HepG2 (cell line): ENCODE results near the gene GAD1. TPM values are rescaled to one million over a fixed set of nuclear protein-coding genes. Genes with fewer than 3 reads are reported as not detected.

ENCODE experiments used
- ATAC-seq: fragments of 200-7000 bp; cut with Tn5 transposase; 3 replicates; pipeline ENCODE4 v1.9.1; 2020; ENCODE audit warnings: mild to moderate bottlenecking, moderate library complexity
- BruUV-seq: library from RNA; stranded (reverse); fragments of 400-500 nt; replicated peaks from 2 replicates; lab custom pipeline; 2021; lab: Mats Ljungman, UMichigan
- CTCF ChIA-PET: fragments of 300-600 bp; formaldehyde crosslinking; extraction: SDS; loops from one replicate; lab custom pipeline; 2021; ENCODE audit warnings: low total read pairs, inconsistent platforms, low intra/inter-chr PET ratio; lab: Yijun Ruan, JAX
- POLR2A ChIA-PET: fragments of 350-600 bp; sonication (Branson Sonifier 250); formaldehyde crosslinking; loops from one replicate; lab custom pipeline; 2020; ENCODE audit warnings: antibody characterized with exemption, inconsistent platforms; lab: Yijun Ruan, JAX
- DNase-seq: peaks from one replicate; pipeline ENCODE4 v3.0.0-alpha.2; 2015; ENCODE audit warnings: low spot score
- FAIRE-seq: peaks from 3 replicates; lab custom pipeline; 2011; peaks lifted over from hg19 to GRCh38; lab: Jason Lieb, UNC
- H2AFZ ChIP-seq: one replicate; pipeline ENCODE4 v1.6.1; 2011; ENCODE audit warnings: low read length, inconsistent platforms
- H3K27ac ChIP-seq: fragments of 300-600 bp; 3 replicates; pipeline ENCODE4 v1.8.0; 2011; ENCODE audit warnings: mixed run types, mild to moderate bottlenecking, mixed read lengths, low read length, inconsistent platforms; ENCODE audit not compliant: insufficient read depth; ENCODE audit errors: extremely low read length
- H3K27me3 ChIP-seq, 2 experiments: fragments of 200-600 bp in 1 of 2; 2 replicates in 1 of 2; 3 replicates in 1 of 2; pipeline versions ENCODE4 v1.6.0 to v1.8.0; 2011; ENCODE audit warnings: low read length in 2 of 2, mild to moderate bottlenecking in 2 of 2, moderate library complexity in 2 of 2, inconsistent platforms in 1 of 2; ENCODE audit not compliant: insufficient read depth in 2 of 2, control insufficient read depth in 1 of 2
- H3K36me3 ChIP-seq, 2 experiments: fragments of 200-600 bp in 1 of 2; replicated peaks in 1 of 2; 2 replicates in 1 of 2; 3 replicates in 1 of 2; pipeline versions ENCODE4 v1.5.1 to v1.8.0; 2011; ENCODE audit warnings: low read length in 2 of 2, inconsistent platforms in 1 of 2; ENCODE audit not compliant: insufficient read depth in 2 of 2, control insufficient read depth in 1 of 2
- H3K4me1 ChIP-seq: 2 replicates; pipeline ENCODE4 v1.5.1; 2012; ENCODE audit warnings: low read length, inconsistent platforms; ENCODE audit not compliant: insufficient read depth
- H3K4me2 ChIP-seq: 2 replicates; pipeline ENCODE4 v1.6.0; 2011; ENCODE audit warnings: low read depth, low read length, inconsistent platforms
- H3K4me3 ChIP-seq, 3 experiments: fragments of 200-600 bp in 1 of 3; sonication (generic), shearing (Covaris generic) in 1 of 3; replicated peaks in 1 of 3; 2 replicates each; pipeline ENCODE4 v1.5.1; 2011 to 2016; ENCODE audit warnings: low read length in 3 of 3, inconsistent platforms in 2 of 3, low read depth in 2 of 3, mild to moderate bottlenecking in 2 of 3, control low read depth in 1 of 3, mixed read lengths in 1 of 3; ENCODE audit not compliant: insufficient read depth in 1 of 3
- H3K79me2 ChIP-seq: one replicate; pipeline ENCODE4 v1.6.1; 2011; ENCODE audit warnings: low read length, inconsistent platforms; ENCODE audit not compliant: insufficient read depth
- H3K9ac ChIP-seq: 2 replicates; pipeline ENCODE4 v1.6.0; 2011; ENCODE audit warnings: mild to moderate bottlenecking, low read depth, low read length, inconsistent platforms; ENCODE audit not compliant: insufficient read depth
- H3K9me3 ChIP-seq: 2 replicates; pipeline ENCODE4 v1.5.1; 2012; ENCODE audit warnings: mild to moderate bottlenecking, low read length
- H4K20me1 ChIP-seq: 2 replicates; pipeline ENCODE4 v1.6.0; 2011; ENCODE audit warnings: inconsistent platforms, mild to moderate bottlenecking, low read length, moderate library complexity; ENCODE audit not compliant: insufficient read depth
- POGZ ChIP-seq: sonication (generic); formaldehyde crosslinking; IDR thresholded peaks from 2 replicates; pipeline ENCODE4 v1.4.0; 2020; ENCODE audit warnings: mild to moderate bottlenecking, missing genetic modification reagents
- SIN3A ChIP-seq: IDR thresholded peaks from 2 replicates; pipeline ENCODE4 v1.6.1; 2011; ENCODE audit warnings: low read depth, mild to moderate bottlenecking, control low read depth, low read length, borderline replicate concordance
- TEAD2 ChIP-seq: sonication (generic); formaldehyde crosslinking; IDR thresholded peaks from 2 replicates; pipeline ENCODE4 v1.9.0; 2021; ENCODE audit warnings: missing genetic modification reagents
- TP53 ChIP-seq: sonication (generic); formaldehyde crosslinking; conservative IDR thresholded peaks from 2 replicates; pipeline ENCODE4 v1.4.0; 2020; ENCODE audit warnings: missing genetic modification reagents
- ZNF138 ChIP-seq: sonication (generic); formaldehyde crosslinking; IDR thresholded peaks from 2 replicates; pipeline ENCODE4 v1.5.0; 2020; ENCODE audit warnings: mild to moderate bottlenecking, low read depth, missing genetic modification reagents
- ZNF337 ChIP-seq: sonication (generic); formaldehyde crosslinking; IDR thresholded peaks from 2 replicates; pipeline ENCODE4 v1.5.1; 2020; ENCODE audit warnings: missing genetic modification reagents, low read depth, mild to moderate bottlenecking, borderline replicate concordance
- ZNF558 ChIP-seq: sonication (generic); formaldehyde crosslinking; IDR thresholded peaks from 2 replicates; pipeline ENCODE4 v1.9.0; 2022; ENCODE audit warnings: mild to moderate bottlenecking, missing genetic modification reagents, borderline replicate concordance
- ZNF878 ChIP-seq: sonication (generic); formaldehyde crosslinking; IDR thresholded peaks from 2 replicates; pipeline ENCODE4 v1.8.1; 2023; ENCODE audit warnings: mild to moderate bottlenecking, missing genetic modification reagents, moderate library complexity
- WGBS: methylation state at CpG from one replicate; pipeline ENCODE4 v1.1.6; 2017; ENCODE audit warnings: low lambda C conversion rate; 5-methylcytosine and 5-hydroxymethylcytosine counted together
- in situ Hi-C: cut with HindIII; loops from 2 replicates; pipeline ENCODE4 v1.10.0; 2017; ENCODE audit warnings: low pct_unique_long_range_greater_than_20kb; ENCODE audit not compliant: extremely low pct_ligation_motif_present
- intact Hi-C: fragments of 100-400 bp; cut with micrococcal nuclease; formaldehyde crosslinking; loops from one replicate; pipeline ENCODE4 v1.10.0; 2022; ENCODE audit not compliant: unreplicated experiment
- polyA plus RNA-seq, 8 experiments: library from polyadenylated mRNA; depleted of rRNA in 3 of 8; stranded (reverse) in 7 of 8; unstranded in 1 of 8; fragments of >200 nt; fragmentation: Illumina TruSeq in 4 of 8; extraction: Trizol in 4 of 8; gene quantifications; 2 replicates each; pipeline versions ENCODE4 v1.2.1 to v1.2.3, GENCODE V29; 2011 to 2016; ENCODE audit warnings: low read depth in 4 of 8, missing spikeins in 1 of 8, mixed read lengths in 1 of 8; ENCODE audit not compliant: insufficient read depth in 1 of 8
- total RNA-seq, 5 experiments: library from RNA; depleted of rRNA; stranded (reverse); fragments of >200 nt; fragmentation: Illumina TruSeq; extraction: Trizol; gene quantifications; 2 replicates each; pipeline ENCODE4 v1.2.3, GENCODE V29; 2016; ENCODE audit warnings: low read depth in 1 of 5

The GAD1 gene
- total and polyA plus RNA-seq, 2 of the 13 experiments (the other 11 are each of a cell fraction or from before 2014, with no cell fraction given) = 0.09 to 0.13 TPM

- no peaks in the 10 kb centered on the region for H3K9me3 ChIP-seq
- H4K20me1 ChIP-seq = peaks cover 4% of the 10 kb centered on the region; the same call in 1 of the 2 replicates
- no peak overlapping the region for H3K27ac ChIP-seq
- ATAC-seq = no peak
- FAIRE-seq = no peak
- peaks cover 27% of the 10 kb centered on the region for H3K4me1 ChIP-seq
- POLR2A ChIA-PET = no interaction called here
- no peak for TF ChIP-seq TP53 (CRISPR knock-in tag)
- no peak for TF ChIP-seq ZNF138 (CRISPR knock-in tag)
- no peak for TF ChIP-seq ZNF558 (CRISPR knock-in tag)
- no peak for TF ChIP-seq ZNF337 (CRISPR knock-in tag)
- TF ChIP-seq ZNF878 = no peak
- no peak for TF ChIP-seq POGZ (CRISPR knock-in tag)
- no peak for TF ChIP-seq SIN3A
- TF ChIP-seq TEAD2 (CRISPR knock-in tag) = no peak
- H3K9ac ChIP-seq = no peak overlapping the region
- no peak for DNase-seq
- no peak overlapping the region for H3K4me2 ChIP-seq
- CTCF ChIA-PET = no interaction called here
- no peak overlapping the region for H2AFZ ChIP-seq
- WGBS = 73% methylated on average over 30 of the region's 30 CpGs
- peaks cover 21 to 81% of the 10 kb centered on the region in 2 experiments for H3K27me3 ChIP-seq
- in situ Hi-C loops (loop anchor here (5.0 to 10.0 kb wide), 2 partner anchors 447 to 584 kb away; no protein-coding TSS in a partner anchor), intact Hi-C loops (no loop called here)
- H3K4me3 ChIP-seq = no peak overlapping the region
- no peaks in the 10 kb centered on the region for H3K36me3 ChIP-seq
- no peaks in the 10 kb centered on the region for H3K79me2 ChIP-seq
- no TSS peak for BruUV-seq
Measured at GRCh38 chr2:170818752-170819470, 2.2 kb downstream of the GAD1 start.
